Natural killer cell (primary cell): ENCODE data around the gene HEATR3. TPM values are rescaled to one million over a fixed set of nuclear protein-coding genes. Genes with fewer than 3 reads are reported as not detected.

Experiments
- ATAC-seq, 3 donors: fragments of 150-1000 bp in 2 of 3; fragments of 200-7000 bp in 1 of 3; cut with Tn5 transposase; 1 replicate in 1 of 3; 2 replicates in 2 of 3; pipeline ENCODE4 v1.10.0; 2021; ENCODE audit warnings: mild to moderate bottlenecking in 2 of 3, moderate library complexity in 2 of 3
- DNase-seq, 2 donors: peaks; one replicate each; pipeline versions ENCODE4 v3.0.0 to v3.0.0-alpha.2; 2013 to 2021; ENCODE audit warnings: mixed read lengths in 1 of 2
- H3K27ac ChIP-seq: one replicate; pipeline ENCODE4 v1.5.1; 2013; ENCODE audit warnings: mild to moderate bottlenecking, low read length
- H3K27me3 ChIP-seq: one replicate; pipeline ENCODE4 v1.6.1; 2013; ENCODE audit warnings: low read length; ENCODE audit not compliant: control insufficient read depth, insufficient read depth
- H3K36me3 ChIP-seq: one replicate; pipeline ENCODE4 v1.6.1; 2013; ENCODE audit warnings: low read length; ENCODE audit not compliant: control insufficient read depth, insufficient read depth
- H3K4me1 ChIP-seq: one replicate; pipeline ENCODE4 v1.6.1; 2013; ENCODE audit warnings: low read length; ENCODE audit not compliant: control insufficient read depth, insufficient read depth
- H3K4me3 ChIP-seq: one replicate; pipeline ENCODE4 v1.5.1; 2013; ENCODE audit warnings: low read length
- H3K9me3 ChIP-seq: one replicate; pipeline ENCODE4 v1.6.1; 2013; ENCODE audit warnings: low read length; ENCODE audit not compliant: control insufficient read depth, insufficient read depth
- H3K27ac Mint-ChIP-seq, 2 donors: one replicate each; pipeline ENCODE4 v1.8.0; 2022; ENCODE audit warnings: mild to moderate bottlenecking in 2 of 2, mixed read lengths in 2 of 2, moderate library complexity in 1 of 2
- H3K27me3 Mint-ChIP-seq, 2 donors: one replicate each; pipeline ENCODE4 v1.8.0; 2022; ENCODE audit warnings: low read depth in 2 of 2, mixed read lengths in 2 of 2
- H3K36me3 Mint-ChIP-seq: one replicate; pipeline ENCODE4 v1.8.0; 2022; ENCODE audit warnings: mixed read lengths
- H3K4me1 Mint-ChIP-seq, 2 donors: one replicate each; pipeline ENCODE4 v1.8.0; 2022; ENCODE audit warnings: mixed read lengths in 2 of 2
- H3K4me3 Mint-ChIP-seq: one replicate; pipeline ENCODE4 v1.8.0; 2022; ENCODE audit warnings: mild to moderate bottlenecking, moderate library complexity, mixed read lengths
- H3K9me3 Mint-ChIP-seq, 2 donors: one replicate each; pipeline ENCODE4 v1.8.0; 2022; ENCODE audit warnings: mixed read lengths in 2 of 2
- WGBS: methylation state at CpG from one replicate; pipeline ENCODE4 v1.1.7; 2013; ENCODE audit warnings: missing lambda C conversion rate; ENCODE audit not compliant: insufficient coverage; 5-methylcytosine and 5-hydroxymethylcytosine counted together
- intact Hi-C: fragments of 100-400 bp; cut with micrococcal nuclease; formaldehyde crosslinking; loops from one replicate; pipeline ENCODE4 v1.14.2; 2022
- total RNA-seq, 4 donors: library from RNA; stranded (reverse); fragments of 120-200 nt in 1 of 4; gene quantifications; one replicate each; pipeline versions ENCODE4 v1.2.3 to v1.2.4, GENCODE V29; 2013 to 2022
- TF ChIP-seq, protein P1 (sequence below): fragments of 200-600 bp; IDR thresholded peaks from one replicate; pipeline ENCODE4 v1.8.0; 2022; ENCODE audit warnings: antibody characterized with exemption

HEATR3 gene
- 10 to 100 TPM; 14.6 to 25.0 (median 21.4) TPM for total RNA-seq
- total RNA-seq (2013) = 27.5 TPM

DNA sequence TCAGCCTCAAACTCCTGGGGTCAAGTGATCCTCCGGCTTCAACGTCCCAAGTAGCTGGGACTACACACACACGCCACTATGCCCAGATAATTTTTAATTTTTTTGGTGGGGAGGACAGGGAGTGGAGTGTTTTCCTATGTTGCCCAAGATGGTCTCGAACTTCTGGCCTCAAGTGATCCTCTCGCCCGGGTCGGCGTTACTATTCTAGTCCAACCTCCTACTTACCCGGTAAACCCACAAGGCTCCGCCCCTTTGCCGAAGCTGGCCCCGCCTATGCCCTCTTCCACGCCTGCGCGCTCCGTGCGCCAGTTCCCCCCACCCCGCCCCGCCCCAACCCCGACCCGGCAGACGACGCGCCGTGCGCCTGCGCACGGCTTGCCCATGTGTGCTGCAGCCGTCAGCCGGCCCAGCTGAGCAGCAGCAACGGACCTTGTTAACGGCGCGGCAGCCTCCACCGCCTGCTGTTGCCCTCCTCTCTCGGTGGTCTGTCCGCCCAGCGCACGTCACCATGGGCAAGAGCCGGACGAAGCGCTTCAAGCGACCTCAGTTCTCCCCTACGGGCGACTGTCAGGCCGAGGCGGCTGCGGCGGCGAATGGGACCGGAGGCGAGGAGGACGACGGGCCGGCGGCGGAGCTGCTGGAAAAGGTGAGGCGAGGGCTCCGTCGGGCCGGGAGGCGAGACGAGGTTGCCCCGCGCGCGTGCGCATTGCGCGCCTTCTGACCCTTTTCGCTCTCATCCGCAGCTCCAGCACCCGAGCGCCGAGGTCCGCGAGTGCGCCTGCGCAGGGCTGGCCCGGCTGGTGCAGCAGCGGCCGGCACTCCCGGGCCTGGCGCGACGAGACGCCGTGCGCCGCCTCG lies at the start of gene HEATR3:
TSS of gene HEATR3 (plus strand) at position 347 of the 858 bp plus-strand sequence. CDS start at position 509, 162 bp downstream.
- Mint-ChIP-seq H3K4me1 (peaks cover 24 to 38% of the 10 kb centered on the region in 2 donors), H3K4me3 (peak within 1 kb of the TSS; percentile 95), H3K9me3 (no peaks in the 10 kb centered on the region), H3K36me3 (peaks cover 3% of the 10 kb centered on the region), H3K27ac (peak within 1 kb of the TSS; percentile 84), H3K27me3 (no peaks in the 10 kb centered on the region)
- TF ChIP-seq, protein P1, sequence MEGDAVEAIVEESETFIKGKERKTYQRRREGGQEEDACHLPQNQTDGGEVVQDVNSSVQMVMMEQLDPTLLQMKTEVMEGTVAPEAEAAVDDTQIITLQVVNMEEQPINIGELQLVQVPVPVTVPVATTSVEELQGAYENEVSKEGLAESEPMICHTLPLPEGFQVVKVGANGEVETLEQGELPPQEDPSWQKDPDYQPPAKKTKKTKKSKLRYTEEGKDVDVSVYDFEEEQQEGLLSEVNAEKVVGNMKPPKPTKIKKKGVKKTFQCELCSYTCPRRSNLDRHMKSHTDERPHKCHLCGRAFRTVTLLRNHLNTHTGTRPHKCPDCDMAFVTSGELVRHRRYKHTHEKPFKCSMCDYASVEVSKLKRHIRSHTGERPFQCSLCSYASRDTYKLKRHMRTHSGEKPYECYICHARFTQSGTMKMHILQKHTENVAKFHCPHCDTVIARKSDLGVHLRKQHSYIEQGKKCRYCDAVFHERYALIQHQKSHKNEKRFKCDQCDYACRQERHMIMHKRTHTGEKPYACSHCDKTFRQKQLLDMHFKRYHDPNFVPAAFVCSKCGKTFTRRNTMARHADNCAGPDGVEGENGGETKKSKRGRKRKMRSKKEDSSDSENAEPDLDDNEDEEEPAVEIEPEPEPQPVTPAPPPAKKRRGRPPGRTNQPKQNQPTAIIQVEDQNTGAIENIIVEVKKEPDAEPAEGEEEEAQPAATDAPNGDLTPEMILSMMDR = no peak
- Histone ChIP-seq H3K9me3 (no peaks in the 10 kb centered on the region), H3K27ac (peak within 1 kb of the TSS; percentile 69), H3K27me3 (no peaks in the 10 kb centered on the region), H3K4me1 (peaks cover 21% of the 10 kb centered on the region), H3K36me3 (peaks cover 10% of the 10 kb centered on the region), H3K4me3 (peak within 1 kb of the TSS; percentile 69)
- WGBS = 3% methylated on average over 91 of the region's 91 CpGs
- intact Hi-C loops = loop anchor here (2.0 kb wide), 3 partner anchors 41 to 741 kb away; partner anchors contain the start of genes CNEP1R1 and TENT4B
- ATAC-seq (peak; percentile 85 to 92 (median 87)), DNase-seq (peak; percentile 92 to 96)

DNA sequence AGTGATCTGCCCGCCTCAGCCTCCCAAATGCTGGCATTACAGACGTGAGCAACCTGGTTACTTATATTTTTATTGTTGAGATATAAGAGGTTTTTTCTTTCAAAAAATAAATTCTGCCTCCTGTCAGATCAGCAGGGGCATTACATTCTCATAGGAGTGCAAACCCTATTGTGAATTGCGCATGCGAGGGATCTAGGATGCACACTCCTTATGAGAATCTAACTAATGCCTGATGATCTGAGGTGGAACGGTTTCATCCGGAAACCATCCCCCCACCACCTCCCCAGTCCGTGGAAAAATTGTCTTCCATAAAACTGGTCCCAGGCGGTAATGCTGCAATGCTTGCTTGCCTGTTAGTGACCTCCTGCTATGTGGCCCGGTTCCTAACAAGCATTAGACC lies 48.2 kb upstream of the HEATR3 start:
- WGBS = 92% methylated on average over 9 of the region's 9 CpGs
- ATAC-seq = no peak
- Mint-ChIP-seq H3K9me3 (no peaks in the 10 kb centered on the region), H3K4me1 (no peaks in the 10 kb centered on the region), H3K27me3 (peaks cover 12 to 16% of the 10 kb centered on the region in 2 donors), H3K4me3 (no peak overlapping the region), H3K27ac (no peak overlapping the region), H3K36me3 (no peaks in the 10 kb centered on the region)
- Histone ChIP-seq H3K4me3 (no peak overlapping the region), H3K27me3 (no peaks in the 10 kb centered on the region), H3K27ac (no peak overlapping the region), H3K9me3 (no peaks in the 10 kb centered on the region), H3K4me1 (no peaks in the 10 kb centered on the region), H3K36me3 (no peaks in the 10 kb centered on the region)
- intact Hi-C loops = no loop called here
- DNase-seq = no peak
- TF ChIP-seq, protein P1 = no peak

DNA sequence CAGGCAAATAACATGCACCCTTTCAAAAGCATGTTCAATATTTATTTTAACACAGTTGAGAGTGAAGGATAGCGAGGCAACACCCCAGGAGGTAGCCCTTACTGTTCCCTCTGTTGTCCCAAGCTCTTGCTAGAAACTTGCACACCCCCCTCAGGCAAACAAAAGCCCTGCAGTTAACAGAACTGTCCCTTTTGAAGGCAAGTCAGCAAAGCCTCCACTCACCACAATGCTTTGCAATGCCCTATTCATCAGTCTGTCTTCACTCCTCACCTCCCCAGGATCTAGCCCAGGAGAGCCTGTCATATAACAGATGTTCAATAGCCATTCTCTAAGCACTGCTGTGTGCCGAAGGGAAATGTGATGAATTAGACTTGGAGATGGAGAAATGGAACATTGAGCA lies 44.2 kb upstream of the HEATR3 start:
- intact Hi-C loops = loop anchor here (10.0 kb wide), 1 partner anchor 333 kb away; no protein-coding TSS in a partner anchor

More for the DNA sequence above, 44.2 kb upstream of the HEATR3 start:
- ATAC-seq (no peak), DNase-seq (no peak)
- Mint-ChIP-seq H3K27me3 (peaks cover 12 to 16% of the 10 kb centered on the region in 2 donors), H3K27ac (no peak overlapping the region), H3K4me1 (peaks cover 14 to 15% of the 10 kb centered on the region in 2 donors), H3K4me3 (no peak overlapping the region), H3K9me3 (no peaks in the 10 kb centered on the region), H3K36me3 (no peaks in the 10 kb centered on the region)
- Histone ChIP-seq H3K4me3 (no peak overlapping the region), H3K36me3 (no peaks in the 10 kb centered on the region), H3K27ac (no peak overlapping the region), H3K9me3 (no peaks in the 10 kb centered on the region), H3K4me1 (peaks cover 7% of the 10 kb centered on the region), H3K27me3 (no peaks in the 10 kb centered on the region)
- WGBS = 72% methylated on average over 2 of the region's 2 CpGs
- TF ChIP-seq, protein P1 = no peak
